Esophagus (tissue), 2 donors: Measurements from ENCODE around the gene SLC19A1. TPM values are rescaled to one million over a fixed set of nuclear protein-coding genes. Genes with fewer than 3 reads are reported as not detected.

Experiments used
- H3K27ac ChIP-seq, 2 donors: one replicate each; pipeline ENCODE4 v1.5.1; 2013; ENCODE audit warnings: low read depth in 2 of 2, mild to moderate bottlenecking in 2 of 2, inconsistent platforms in 1 of 2, low read length in 1 of 2, moderate library complexity in 1 of 2
- H3K27me3 ChIP-seq, 2 donors: one replicate each; pipeline ENCODE4 v1.6.1; 2013; ENCODE audit warnings: low read length in 2 of 2, control low read depth in 1 of 2, mild to moderate bottlenecking in 1 of 2; ENCODE audit not compliant: insufficient read depth in 2 of 2, control insufficient read depth in 1 of 2
- H3K36me3 ChIP-seq, 2 donors: one replicate each; pipeline ENCODE4 v1.6.1; 2013; ENCODE audit warnings: low read length in 1 of 2; ENCODE audit not compliant: control insufficient read depth in 2 of 2, insufficient read depth in 2 of 2
- H3K4me1 ChIP-seq, 2 donors: one replicate each; pipeline ENCODE4 v1.6.1; 2013; ENCODE audit warnings: low read length in 1 of 2; ENCODE audit not compliant: control insufficient read depth in 2 of 2, insufficient read depth in 2 of 2
- H3K4me3 ChIP-seq, 2 donors: one replicate each; pipeline ENCODE4 v1.5.1; 2013; ENCODE audit warnings: low read length in 2 of 2, mild to moderate bottlenecking in 2 of 2, low read depth in 1 of 2, moderate library complexity in 1 of 2
- H3K9me3 ChIP-seq, 2 donors: one replicate each; pipeline ENCODE4 v1.6.1; 2013; ENCODE audit warnings: mild to moderate bottlenecking in 2 of 2, low read depth in 1 of 2, low read length in 1 of 2, moderate library complexity in 1 of 2; ENCODE audit not compliant: control insufficient read depth in 2 of 2, insufficient read depth in 1 of 2
- WGBS, 2 donors: extraction: QIAGEN DNeasy Blood & Tissue Kit; methylation state at CpG; one replicate each; pipeline ENCODE4 v1.1.7; 2013; 5-methylcytosine and 5-hydroxymethylcytosine counted together
- polyA plus RNA-seq, 2 donors: library from polyadenylated mRNA; stranded (reverse); fragments of 200-250 nt; gene quantifications; one replicate each; pipeline ENCODE4 v1.2.3, GENCODE V29; 2013
- donor health status: healthy with polysubstance abuse.
- donor health status: Bipolar disorder and iron deficiency.

The SLC19A1 gene
- polyA plus RNA-seq, 2 donors, result 3.1 to 3.5 TPM

DNA sequence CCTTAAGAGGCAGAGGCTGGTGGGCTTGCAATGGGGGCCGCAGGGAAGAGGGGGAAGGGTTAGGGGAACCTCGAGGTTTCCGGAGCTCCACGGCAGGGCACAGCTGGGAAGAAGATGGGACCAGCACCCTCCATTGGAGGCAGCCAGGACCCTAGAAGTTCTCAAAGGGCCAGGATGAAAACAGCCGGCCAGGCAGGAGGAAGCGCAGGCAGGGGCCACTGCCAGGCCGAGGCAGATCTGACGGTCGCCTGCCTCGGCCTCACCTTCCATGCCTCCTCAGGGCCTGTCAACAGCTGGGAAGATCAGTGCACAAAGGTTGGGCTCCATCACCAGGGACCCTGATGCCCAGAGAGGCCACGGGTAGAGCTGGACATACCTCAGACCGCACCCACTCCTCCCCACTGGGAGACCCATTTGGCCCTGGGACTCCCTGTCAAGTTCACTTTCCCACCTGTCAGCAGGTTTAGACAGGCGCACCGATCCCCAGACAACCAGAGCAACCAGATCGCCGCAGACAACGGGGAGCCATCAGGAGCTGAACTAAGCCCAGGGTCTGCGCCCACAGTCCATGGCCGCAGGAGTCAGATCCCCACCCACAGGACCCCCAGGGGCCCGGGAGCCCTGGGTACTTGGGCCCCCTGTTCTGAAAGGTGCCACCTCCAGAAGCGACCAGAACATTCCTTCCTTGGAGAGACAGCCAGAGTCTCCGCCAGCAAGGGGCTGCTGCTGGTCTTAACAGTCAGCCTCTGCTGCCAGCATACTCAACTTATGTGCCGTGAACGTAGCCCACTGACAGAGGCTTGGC, 2.2 kb downstream of the SLC19A1 start:
- Histone ChIP-seq H3K4me3 (no peak overlapping the region), H3K4me1 (peaks cover 0 to 7% of the 10 kb centered on the region in 2 donors), H3K27ac (no peak overlapping the region), H3K27me3 (no peaks in the 10 kb centered on the region), H3K9me3 (no peaks in the 10 kb centered on the region), H3K36me3 (no peaks in the 10 kb centered on the region)
- WGBS, 2 donors, result 92 to 94% methylated on average over 24 of the region's 24 CpGs

DNA sequence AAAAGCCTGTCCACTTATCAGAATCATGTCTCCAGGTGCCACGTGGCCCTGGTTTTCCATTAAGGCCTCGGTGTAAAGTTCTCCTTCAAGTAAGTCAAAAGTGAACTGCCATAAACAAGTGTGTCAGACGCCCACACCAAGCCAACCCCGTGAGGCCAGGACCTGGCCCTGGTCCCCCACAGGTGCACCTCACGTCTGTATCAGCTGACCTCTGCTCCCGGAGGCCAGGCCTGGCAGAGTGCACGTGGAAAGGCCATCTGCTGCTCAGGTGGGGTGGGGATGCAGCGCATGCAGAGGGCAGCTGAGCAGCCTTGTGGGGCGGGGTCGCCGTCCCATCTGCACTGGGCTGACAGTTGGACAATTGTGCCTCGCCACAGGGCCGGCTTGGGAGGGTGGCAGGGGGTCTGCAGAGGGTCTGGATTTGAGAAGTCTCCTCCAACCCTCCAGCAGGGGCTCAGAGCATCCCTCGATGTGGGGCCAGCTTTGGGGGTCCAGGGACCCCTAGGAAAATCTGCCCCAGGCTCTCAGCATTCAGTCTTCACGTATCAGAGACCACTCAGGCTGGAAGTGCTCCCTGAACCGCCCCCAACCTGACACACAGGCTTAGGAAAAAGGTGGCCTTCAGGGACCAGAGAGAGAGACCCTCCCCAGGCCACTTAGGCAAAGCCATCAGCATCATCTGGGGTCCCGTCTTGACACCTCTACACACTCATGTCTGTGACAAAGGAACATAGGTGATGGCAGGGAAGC, 3.0 kb downstream of the SLC19A1 start:
- Histone ChIP-seq H3K4me1 (peaks cover 0 to 7% of the 10 kb centered on the region in 2 donors), H3K27me3 (no peaks in the 10 kb centered on the region), H3K36me3 (no peaks in the 10 kb centered on the region), H3K4me3 (no peak overlapping the region), H3K9me3 (no peaks in the 10 kb centered on the region), H3K27ac (no peak overlapping the region)
- WGBS, 2 donors, result 76 to 84% methylated on average over 17 of the region's 17 CpGs

DNA sequence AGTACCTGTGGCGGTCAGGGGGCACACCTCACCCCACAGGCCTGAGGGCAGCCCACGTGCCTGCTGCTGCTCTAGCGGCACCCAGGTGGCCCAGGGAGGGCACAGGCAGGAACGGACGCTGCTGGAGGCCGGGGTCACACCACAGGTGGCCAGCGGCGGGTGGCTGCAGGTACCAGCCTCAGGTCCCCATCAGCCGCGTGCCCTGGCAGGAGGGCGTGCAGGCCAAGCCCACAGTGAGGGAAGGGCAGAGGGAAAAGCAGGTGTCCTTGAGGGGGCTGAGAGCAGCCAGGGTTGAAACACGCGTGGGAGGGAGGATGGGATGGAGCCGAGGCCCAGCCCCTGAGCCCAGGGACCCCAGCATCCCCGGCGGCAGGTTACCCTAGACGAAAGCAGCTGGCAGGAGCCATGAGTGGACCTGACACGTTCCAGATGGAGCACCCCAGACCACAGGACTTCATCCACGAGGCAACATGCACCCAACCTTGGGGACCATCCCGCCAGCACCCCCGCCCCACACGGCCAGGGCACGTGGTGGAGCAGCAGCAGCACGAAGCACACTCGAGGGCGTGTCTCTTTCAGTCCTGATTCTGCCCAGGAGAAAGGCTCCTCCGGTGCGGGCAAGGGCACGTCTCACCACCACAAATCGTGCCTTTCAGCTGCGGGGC, 3.7 kb downstream of the SLC19A1 start:
- Histone ChIP-seq H3K4me3 (no peak overlapping the region), H3K27me3 (no peaks in the 10 kb centered on the region), H3K27ac (no peak overlapping the region), H3K9me3 (no peaks in the 10 kb centered on the region), H3K4me1 (peaks cover 0 to 7% of the 10 kb centered on the region in 2 donors), H3K36me3 (no peaks in the 10 kb centered on the region)
- WGBS, 2 donors, result 87% methylated on average over 31 of the region's 31 CpGs

GRCh38 chr21:45537746-45538291, 4.4 kb downstream of the SLC19A1 start:
- no peaks in the 10 kb centered on the region for H3K27me3 ChIP-seq
- H3K4me1 ChIP-seq, result peaks cover 2 to 10% of the 10 kb centered on the region in 2 donors
- no peak overlapping the region for H3K4me3 ChIP-seq
- WGBS, 2 donors, result 88 to 93% methylated on average over 27 of the region's 27 CpGs
- no peaks in the 10 kb centered on the region for H3K9me3 ChIP-seq
- no peak overlapping the region for H3K27ac ChIP-seq
- no peaks in the 10 kb centered on the region for H3K36me3 ChIP-seq

DNA sequence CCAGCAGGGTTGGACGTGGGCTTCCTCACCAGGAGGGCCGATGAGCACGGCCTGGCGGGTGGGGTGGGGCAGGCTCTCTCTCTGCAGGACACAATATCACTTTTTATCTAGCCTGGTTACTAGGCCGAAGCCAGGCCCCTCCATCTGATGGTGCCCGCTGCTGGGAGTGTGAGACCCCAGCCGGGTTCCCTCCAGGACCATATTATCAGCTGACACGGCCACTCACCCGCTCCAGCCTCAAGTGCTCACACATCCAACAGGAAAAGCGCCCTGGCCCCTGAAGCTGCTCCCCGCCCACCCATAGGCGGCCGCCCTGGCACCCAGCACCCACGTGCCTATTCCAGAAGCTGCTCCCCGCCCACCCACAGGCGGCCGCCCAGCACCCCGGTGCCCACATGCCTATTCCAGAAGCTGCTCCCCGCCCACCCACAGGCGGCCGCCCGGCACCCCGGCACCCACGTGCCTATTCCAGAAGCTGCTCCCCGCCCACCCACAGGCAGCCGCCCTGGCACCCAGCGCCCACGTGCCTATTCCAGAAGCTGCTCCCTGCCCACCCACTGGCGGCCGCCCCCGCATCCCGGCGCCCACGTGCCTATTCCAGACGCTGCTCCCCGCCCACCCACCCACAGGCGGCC, 5.0 kb downstream of the SLC19A1 start:
- no peaks in the 10 kb centered on the region for H3K36me3 ChIP-seq
- H3K27me3 ChIP-seq, result no peaks in the 10 kb centered on the region
- H3K4me3 ChIP-seq, result no peak overlapping the region
- H3K4me1 ChIP-seq, result peaks cover 2 to 10% of the 10 kb centered on the region in 2 donors
- 88 to 90% methylated on average over 37 of the region's 37 CpGs for WGBS, 2 donors
- H3K27ac ChIP-seq, result no peak overlapping the region
- no peaks in the 10 kb centered on the region for H3K9me3 ChIP-seq

DNA sequence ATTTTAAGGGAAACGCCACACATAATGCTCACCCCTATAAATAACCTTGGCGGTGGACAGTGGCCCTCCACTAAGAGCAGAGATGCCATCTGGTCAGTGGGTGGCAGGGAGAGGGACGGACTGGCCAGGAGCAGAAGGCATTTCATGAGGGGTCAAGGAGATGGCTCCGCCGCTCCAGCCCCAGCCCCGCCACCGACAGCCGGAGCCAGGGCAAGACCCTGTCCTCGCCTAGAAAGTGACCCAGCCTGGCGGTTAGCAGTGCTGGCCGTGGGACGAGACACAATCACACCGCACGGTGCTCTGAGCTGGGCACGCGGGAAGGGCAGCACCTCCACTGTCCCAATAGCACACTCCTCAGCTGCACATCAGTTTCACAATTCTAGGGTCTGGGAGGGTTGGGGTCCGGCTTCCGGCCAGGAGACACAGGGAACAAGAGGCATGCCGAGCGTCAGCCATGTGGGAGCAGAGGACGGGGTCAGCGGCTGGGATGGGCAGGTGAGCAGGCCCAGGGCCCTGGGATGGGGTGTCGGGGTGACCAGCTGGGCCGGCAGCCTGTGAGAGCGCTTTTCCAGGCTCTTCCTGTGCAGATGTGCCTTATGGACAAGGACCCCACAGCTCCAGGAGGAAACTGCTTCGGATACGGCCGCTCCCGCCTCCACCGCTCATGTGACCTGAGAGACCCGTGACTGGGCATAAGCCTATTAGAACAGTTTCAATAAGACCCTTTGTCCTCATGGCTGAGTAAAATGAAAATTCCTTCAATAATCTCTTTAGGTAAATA, 5.7 kb downstream of the SLC19A1 start:
- H3K36me3 ChIP-seq, result peaks cover 0 to 3% of the 10 kb centered on the region in 2 donors
- 91 to 94% methylated on average over 31 of the region's 31 CpGs for WGBS, 2 donors
- no peak overlapping the region for H3K4me3 ChIP-seq
- H3K27me3 ChIP-seq, result no peaks in the 10 kb centered on the region
- peaks cover 2 to 8% of the 10 kb centered on the region in 2 donors for H3K4me1 ChIP-seq
- H3K9me3 ChIP-seq, result no peaks in the 10 kb centered on the region
- no peak overlapping the region for H3K27ac ChIP-seq

DNA sequence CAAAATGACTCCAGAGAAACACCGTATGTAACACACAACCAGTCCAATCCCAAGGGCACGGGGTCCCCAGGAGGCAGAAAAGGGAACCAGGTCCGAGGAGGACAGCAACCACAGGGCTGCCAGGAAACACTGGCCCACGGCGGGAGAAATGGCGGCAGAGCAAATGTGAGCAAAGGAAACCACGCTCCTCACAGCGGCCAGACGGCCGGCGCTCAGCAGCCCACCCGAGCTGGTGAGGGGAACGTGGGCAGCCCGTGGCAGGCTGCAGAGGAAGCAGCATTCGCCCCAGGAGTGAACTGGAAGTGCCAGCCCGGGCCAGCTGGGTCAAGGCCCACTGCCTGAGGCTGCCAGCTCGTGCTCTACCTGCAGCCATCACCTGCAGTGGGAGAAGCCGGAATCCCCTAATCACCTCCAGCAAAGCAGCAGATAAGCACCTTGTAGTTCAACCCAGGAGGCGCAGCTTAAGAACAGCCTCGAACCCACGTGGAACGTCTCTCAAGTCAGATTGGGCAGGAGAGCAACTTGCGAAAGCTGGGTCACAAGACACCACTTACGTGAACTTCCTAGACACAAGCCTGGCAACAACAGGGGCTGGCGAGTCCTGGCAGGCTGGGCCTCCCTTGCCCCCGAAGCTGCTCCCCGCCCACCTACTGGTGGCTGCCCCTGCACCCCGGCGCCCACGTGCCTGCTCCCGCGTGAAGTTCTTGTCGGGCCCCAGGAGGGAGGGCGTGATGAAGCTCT, 6.7 kb downstream of the SLC19A1 start:
- no peak overlapping the region for H3K27ac ChIP-seq
- WGBS, 2 donors, result 67 to 71% methylated on average over 34 of the region's 34 CpGs
- H3K27me3 ChIP-seq, result no peaks in the 10 kb centered on the region
- peaks cover 2 to 3% of the 10 kb centered on the region in 2 donors for H3K4me1 ChIP-seq
- no peak overlapping the region for H3K4me3 ChIP-seq
- peaks cover 0 to 7% of the 10 kb centered on the region in 2 donors for H3K36me3 ChIP-seq
- H3K9me3 ChIP-seq, result no peaks in the 10 kb centered on the region

DNA sequence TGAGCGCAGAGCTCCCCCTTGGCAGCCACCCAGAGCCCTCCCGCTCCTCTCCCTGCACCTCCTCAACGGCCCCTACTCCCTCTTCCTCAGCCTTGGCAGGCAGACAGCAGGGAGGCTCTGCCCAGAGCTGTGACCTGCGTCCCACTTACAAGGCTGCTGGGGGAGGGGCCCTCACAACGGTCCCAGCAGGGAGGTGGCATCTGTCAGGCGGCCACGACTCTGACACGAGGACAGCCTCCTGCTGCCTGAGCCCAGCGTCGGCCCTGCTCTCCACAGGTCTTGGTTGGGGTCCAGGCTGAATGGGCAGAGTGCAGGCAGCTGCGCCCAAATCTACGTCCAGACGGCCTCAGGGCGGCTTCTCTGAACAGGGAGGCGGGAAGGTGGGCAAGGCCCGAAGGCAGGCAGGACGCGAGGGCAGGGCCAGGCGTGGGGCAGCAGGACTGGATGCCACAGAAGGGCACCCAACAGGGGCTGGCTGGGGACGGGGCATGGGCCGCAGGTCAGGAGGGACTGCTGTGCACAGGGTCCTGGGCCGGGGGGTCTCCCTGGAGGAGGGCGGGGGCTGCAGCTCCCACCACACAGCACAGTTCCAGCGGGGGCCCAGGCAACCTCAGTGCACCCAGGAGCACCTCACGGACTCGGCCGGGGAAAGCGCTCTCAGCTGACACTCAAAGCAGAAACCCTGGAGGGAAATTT, 7.5 kb downstream of the SLC19A1 start:
- peaks cover 2 to 3% of the 10 kb centered on the region in 2 donors for H3K4me1 ChIP-seq
- no peak overlapping the region for H3K27ac ChIP-seq
- peaks cover 0 to 4% of the 10 kb centered on the region in 2 donors for H3K9me3 ChIP-seq
- no peaks in the 10 kb centered on the region for H3K27me3 ChIP-seq
- H3K4me3 ChIP-seq, result no peak overlapping the region
- WGBS, 2 donors, result 82% methylated on average over 28 of the region's 28 CpGs
- peaks cover 0 to 12% of the 10 kb centered on the region in 2 donors for H3K36me3 ChIP-seq
